HTR-8/SVneo (cell line): ENCODE results near the gene DENND1C.
"Not testable (repeated sequence)": the region's sequence is repeated elsewhere in the genome, so short reads cannot be mapped to it uniquely, and the experiment has no call there.

Experiments
- DNase-seq: peaks from one replicate; pipeline ENCODE4 v3.0.0; 2011; ENCODE audit warnings: low spot score, mixed read lengths; ENCODE audit not compliant: insufficient read length
- FAIRE-seq: peaks from 2 replicates; lab custom pipeline; 2011; peaks lifted over from hg19 to GRCh38; lab: Jason Lieb, UNC

Gene DENND1C

DNA sequence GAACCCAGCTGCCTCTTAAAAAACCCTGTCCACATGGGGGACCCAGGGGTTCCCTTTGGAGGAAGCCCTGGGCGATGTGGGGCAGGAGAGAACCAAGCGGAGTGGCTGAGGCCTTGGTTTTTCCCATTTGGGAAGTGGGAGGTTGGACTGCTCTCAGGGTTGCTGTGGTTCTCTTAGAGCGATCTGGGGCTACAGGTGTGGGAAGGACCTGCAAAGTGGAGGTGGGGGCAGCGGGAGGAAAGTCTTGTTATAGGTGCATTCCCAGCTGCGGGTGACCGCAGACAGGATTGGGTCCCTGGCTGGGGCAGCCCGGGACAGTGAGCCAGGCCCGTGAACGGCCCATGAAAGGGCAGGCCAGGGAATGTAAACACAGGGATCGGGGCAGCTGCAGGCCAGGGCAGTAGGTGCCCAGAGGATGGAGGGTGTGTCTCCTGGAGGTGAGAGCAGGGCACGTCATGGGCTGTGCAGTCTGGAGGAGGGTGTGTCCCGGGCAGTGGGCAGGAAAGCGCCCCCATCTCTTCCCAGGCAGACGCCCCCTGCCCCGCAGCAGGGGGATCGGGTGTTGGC lies 22.8 kb downstream of the DENND1C start:
- no peak for DNase-seq
- FAIRE-seq = peak; percentile 52

- FAIRE-seq (peak; percentile 16), DNase-seq (no peak)
These were observed 23.5 kb downstream of the DENND1C start for GRCh38 chr19:6457958-6458694.

DNA sequence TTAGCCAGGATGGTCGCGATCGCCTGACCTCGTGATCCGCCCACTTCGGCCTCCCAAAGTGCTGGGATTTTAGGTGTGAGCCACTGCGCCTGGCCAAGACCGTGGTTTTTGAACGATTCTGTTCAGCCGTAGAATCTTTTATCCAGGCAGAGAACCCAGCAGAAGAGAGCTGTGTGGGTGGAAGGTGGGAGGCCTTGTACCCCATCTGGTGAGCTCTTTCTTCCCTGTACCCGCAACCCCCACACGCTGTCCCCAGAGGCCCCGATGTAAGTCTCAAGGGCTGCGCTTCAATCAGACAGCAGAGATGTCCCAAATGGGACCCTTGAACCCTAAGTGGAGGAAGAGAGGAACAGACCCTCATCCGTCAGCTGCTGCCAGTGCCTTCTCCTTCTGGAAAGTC lies 25.7 kb downstream of the DENND1C start:
- FAIRE-seq = no peak

GRCh38 chr19:6453951-6454565 lies 27.5 kb downstream of the DENND1C start:
- FAIRE-seq = no peak
- DNase-seq = no peak

More for the DNA sequence above, 25.7 kb downstream of the DENND1C start:
- no peak for DNase-seq

DNA sequence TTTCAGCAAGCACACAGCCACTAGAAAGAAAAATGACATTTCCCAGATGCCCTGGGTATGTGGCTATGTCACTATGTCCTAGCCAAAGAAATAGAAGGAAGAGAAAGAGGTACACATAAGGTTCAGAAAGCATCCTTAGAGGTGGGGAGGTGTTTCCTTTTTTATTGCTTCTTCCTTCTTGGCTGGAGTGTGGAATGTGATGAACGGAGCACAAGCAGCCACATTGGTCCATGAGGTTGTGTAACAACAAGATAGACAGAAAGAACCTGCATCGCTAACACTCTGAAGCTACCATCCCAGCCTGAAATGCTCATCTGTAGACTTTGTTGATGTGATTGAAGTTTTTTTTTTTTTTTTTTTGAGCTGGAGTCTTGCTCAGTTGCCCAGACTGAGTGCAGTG lies 28.7 kb downstream of the DENND1C start:
- DNase-seq (no peak), FAIRE-seq (no peak)

- FAIRE-seq = no peak
- no peak for DNase-seq
These were observed 29.4 kb downstream of the DENND1C start for GRCh38 chr19:6452223-6452614.

DNA sequence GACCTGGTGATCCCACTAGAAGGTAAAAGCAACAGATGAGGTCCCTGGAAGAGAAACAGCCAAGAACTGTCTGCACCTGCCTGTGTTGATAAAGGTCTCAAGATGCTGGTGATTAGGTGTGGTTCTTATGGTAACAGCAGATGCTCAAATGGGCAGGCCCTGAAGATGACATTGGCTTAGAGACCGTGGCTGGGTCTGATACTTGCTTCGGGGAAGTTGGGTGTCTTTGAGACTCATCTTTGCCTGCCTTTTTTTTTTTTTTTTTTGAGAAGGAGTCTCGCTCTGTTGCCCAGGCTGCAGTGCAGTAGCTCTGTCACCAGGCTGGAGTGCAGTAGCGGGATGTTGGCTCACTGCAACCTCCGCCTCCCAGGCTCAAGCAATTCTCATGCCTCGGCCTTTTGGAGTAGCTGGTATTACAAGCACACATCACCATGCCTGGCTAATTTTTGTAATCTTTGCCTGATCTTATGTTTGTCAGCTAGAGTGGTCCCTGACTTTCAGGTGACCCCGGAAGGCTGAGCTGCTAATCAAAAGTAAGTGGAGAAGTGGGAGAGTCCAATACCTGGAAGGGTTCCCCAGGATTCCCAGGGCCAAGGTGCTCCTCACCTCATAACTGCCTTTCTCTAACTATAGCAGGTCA lies 29.9 kb downstream of the DENND1C start:
- DNase-seq = no peak
- no peak for FAIRE-seq

DNA sequence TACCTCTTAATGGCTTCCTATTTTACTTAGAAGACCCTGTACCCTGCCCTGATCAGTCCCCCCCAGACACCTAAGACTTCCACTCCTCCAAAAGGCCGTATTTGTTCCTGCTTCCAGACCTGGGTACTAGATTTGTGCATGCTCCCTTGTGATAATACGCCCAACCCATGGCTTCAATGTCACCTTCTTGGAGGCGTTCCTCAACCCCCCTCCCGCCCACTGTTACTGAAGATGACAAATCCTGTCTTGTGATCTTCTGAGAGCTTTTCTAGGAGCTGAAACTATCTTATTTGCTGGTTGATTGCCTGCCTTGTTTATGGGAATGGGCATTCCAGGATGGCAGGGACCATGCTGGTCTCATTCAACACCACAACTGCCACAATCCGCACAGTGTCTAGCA lies 31.4 kb downstream of the DENND1C start:
- no peak for FAIRE-seq

GRCh38 chr19:6448045-6448444 lies 33.5 kb downstream of the DENND1C start:
- DNase-seq (no peak), FAIRE-seq (no peak)

More for the DNA sequence above, 31.4 kb downstream of the DENND1C start:
- DNase-seq = no peak

- DNase-seq (no peak), FAIRE-seq (no peak)
These were observed 35.1 kb downstream of the DENND1C start for GRCh38 chr19:6446452-6446851.

GRCh38 chr19:6443986-6444385 lies 37.6 kb downstream of the DENND1C start:
- DNase-seq (no peak), FAIRE-seq (no peak)

- DNase-seq = no peak
- no peak for FAIRE-seq
These were observed 39.4 kb downstream of the DENND1C start for GRCh38 chr19:6442087-6442688.

- DNase-seq = no peak
- FAIRE-seq = no peak
These were observed 40.7 kb downstream of the DENND1C start for GRCh38 chr19:6440905-6441304.

DNA sequence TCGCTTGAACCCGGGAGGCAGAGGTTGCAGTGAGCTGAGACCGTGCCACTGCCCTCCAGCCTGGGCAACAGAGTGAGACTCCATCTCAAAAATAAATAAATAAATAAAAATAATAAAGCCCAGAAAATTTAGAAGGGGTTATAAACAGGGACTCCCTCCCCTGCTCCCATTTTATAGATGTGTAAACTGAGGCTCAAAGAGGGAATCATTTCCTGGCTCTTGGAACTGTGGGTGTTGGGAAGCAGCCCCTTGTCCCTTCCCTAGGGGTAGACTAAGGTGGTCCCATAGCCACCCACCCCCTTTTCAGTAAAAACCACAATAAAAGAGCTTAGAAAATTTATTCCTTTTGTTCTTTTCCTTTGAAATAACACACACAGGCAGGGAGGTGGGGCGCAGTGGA lies 41.8 kb downstream of the DENND1C start:
- DNase-seq (no peak), FAIRE-seq (no peak)

DNA sequence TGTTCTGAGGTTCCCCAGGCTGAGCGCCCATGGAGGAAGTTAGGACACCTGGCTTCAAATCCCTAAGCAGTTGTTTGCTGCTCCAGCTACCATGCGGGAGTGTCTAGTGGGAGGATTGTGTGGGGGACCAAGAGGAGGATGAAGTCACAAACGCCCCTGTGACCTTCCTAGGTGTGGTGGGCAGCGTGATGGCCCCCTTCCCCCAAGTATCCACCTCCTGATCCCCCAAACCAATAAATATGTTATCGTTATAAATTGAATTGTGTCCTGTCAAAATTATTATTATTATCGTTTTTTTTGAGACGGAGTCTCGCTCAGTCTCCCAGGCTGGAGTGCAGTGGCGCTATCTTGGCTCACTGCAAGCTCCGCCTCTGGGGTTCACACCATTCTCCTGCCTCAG lies 47.9 kb downstream of the DENND1C start, which contains the start of gene SLC25A41:
Gene SLC25A41, minus strand, starts transcription at position 101 of the 400 bp plus-strand sequence. Its CDS starts 70 bp downstream, at position 31.
- DNase-seq = no peak
- no peak for FAIRE-seq

- FAIRE-seq = peak; percentile 28
- no peak for DNase-seq
These were observed 48.4 kb downstream of the DENND1C start for GRCh38 chr19:6433165-6433564.

DNA sequence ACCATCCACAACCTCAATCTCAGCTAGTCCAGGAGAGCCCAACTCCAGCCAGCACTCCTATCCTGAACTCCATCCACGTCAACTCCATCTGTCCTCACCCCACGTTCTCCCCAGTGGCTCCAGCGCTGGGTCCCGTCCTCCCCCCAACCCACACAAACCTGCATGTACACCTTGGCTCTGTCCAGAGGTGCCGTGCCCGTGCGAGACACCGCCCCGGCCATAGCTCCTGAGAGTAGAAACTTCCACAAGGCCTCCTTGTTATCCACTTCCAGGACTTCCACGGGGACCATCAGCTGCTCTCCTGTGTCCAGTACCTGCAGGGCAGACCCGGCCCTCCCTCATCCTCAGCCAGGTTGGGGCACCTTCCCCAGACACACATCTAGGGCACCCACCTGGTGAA lies 49.7 kb downstream of the DENND1C start:
- no peak for DNase-seq
- FAIRE-seq = no peak

GRCh38 chr19:6429419-6430221 lies 52.0 kb downstream of the DENND1C start:
- DNase-seq (no peak), FAIRE-seq (no peak)

DNA sequence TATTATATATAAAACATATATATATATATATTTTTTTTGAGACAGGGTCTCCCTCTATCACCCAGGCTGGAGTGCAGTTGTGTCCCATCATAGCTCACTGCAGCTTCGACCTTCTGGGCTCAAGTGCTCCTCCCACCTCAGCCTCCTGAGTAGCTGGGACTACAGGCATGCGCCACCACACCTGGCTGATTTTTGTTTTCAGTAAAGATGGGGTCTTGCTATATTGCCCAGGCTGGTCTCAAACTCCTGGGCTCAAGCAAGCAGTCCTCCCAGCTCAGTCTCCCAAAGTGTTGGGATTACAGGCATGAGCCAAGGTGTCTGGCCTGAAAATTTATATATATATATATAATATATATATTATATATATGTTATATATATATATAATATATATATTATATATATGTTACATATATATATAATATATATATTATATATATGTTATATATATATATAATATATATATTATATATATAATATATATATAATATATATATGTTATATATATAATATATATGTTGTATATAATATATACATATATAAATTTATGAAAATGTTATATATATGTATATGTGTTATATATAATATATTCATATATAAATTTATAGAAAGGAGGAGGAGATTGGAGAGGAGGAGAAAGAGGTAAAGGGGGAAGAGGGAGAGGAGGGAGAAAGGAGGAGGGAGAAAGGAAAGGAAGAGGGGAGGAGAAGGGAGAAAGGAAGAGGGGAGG lies 52.7 kb downstream of the DENND1C start:
- not testable (repeated sequence) for DNase-seq, FAIRE-seq
